Measurements from ENCODE around the gene OXGR1.

The OXGR1 gene

GRCh38 chr13:96947343-96947910 is 46.8 kb downstream of the OXGR1 start:
- TF ChIP-seq TAF1 (IDR thresholded peaks at IDR 0.05; ENCODE audit: borderline replicate concordance, insufficient read depth, low read length): no peak
- TF ChIP-seq POLR2AphosphoS5 (IDR thresholded peaks at IDR 0.05; ENCODE audit: low read depth, low read length): no peak
- TF ChIP-seq REST (IDR thresholded peaks at IDR 0.05; ENCODE audit: insufficient read depth in 1 of 2, low read depth in 2 of 2, low read length in 2 of 2): no peak
- TF ChIP-seq SIN3A (IDR thresholded peaks at IDR 0.05; ENCODE audit: borderline replicate concordance, insufficient read depth, low read length): no peak
- no peak for TF ChIP-seq FOXP2 (optimal IDR thresholded peaks at IDR 0.05; ENCODE audit: borderline replicate concordance, extremely low read depth, extremely low read length, insufficient read depth)

- TF ChIP-seq POLR2AphosphoS5 (IDR thresholded peaks at IDR 0.05; ENCODE audit: low read depth, low read length): no peak
- no peak for TF ChIP-seq SIN3A (IDR thresholded peaks at IDR 0.05; ENCODE audit: borderline replicate concordance, insufficient read depth, low read length)
- TF ChIP-seq TAF1 (IDR thresholded peaks at IDR 0.05; ENCODE audit: borderline replicate concordance, insufficient read depth, low read length): no peak
- no peak for TF ChIP-seq REST (IDR thresholded peaks at IDR 0.05; ENCODE audit: insufficient read depth in 1 of 2, low read depth in 2 of 2, low read length in 2 of 2)
- TF ChIP-seq FOXP2 (optimal IDR thresholded peaks at IDR 0.05; ENCODE audit: borderline replicate concordance, extremely low read depth, extremely low read length, insufficient read depth): no peak
These were observed 47.5 kb downstream of the OXGR1 start for GRCh38 chr13:96946709-96947311.

- TF ChIP-seq REST (IDR thresholded peaks at IDR 0.05; ENCODE audit: insufficient read depth in 1 of 2, low read depth in 2 of 2, low read length in 2 of 2): no peak
- TF ChIP-seq TAF1 (IDR thresholded peaks at IDR 0.05; ENCODE audit: borderline replicate concordance, insufficient read depth, low read length): no peak
- TF ChIP-seq SIN3A (IDR thresholded peaks at IDR 0.05; ENCODE audit: borderline replicate concordance, insufficient read depth, low read length): no peak
- TF ChIP-seq FOXP2 (optimal IDR thresholded peaks at IDR 0.05; ENCODE audit: borderline replicate concordance, extremely low read depth, extremely low read length, insufficient read depth): no peak
- no peak for TF ChIP-seq POLR2AphosphoS5 (IDR thresholded peaks at IDR 0.05; ENCODE audit: low read depth, low read length)
These were observed 53.3 kb downstream of the OXGR1 start for GRCh38 chr13:96940961-96941360.

GRCh38 chr13:96935901-96936300 is 58.4 kb downstream of the OXGR1 start:
- TF ChIP-seq FOXP2 (optimal IDR thresholded peaks at IDR 0.05; ENCODE audit: borderline replicate concordance, extremely low read depth, extremely low read length, insufficient read depth) (no peak), SIN3A (IDR thresholded peaks at IDR 0.05; ENCODE audit: borderline replicate concordance, insufficient read depth, low read length) (no peak), TAF1 (IDR thresholded peaks at IDR 0.05; ENCODE audit: borderline replicate concordance, insufficient read depth, low read length) (no peak), POLR2AphosphoS5 (IDR thresholded peaks at IDR 0.05; ENCODE audit: low read depth, low read length) (no peak), REST (IDR thresholded peaks at IDR 0.05; ENCODE audit: insufficient read depth in 1 of 2, low read depth in 2 of 2, low read length in 2 of 2) (no peak)

Measured in PFSK-1 (cell line).